Astrocyte of the cerebellum (primary cell): ENCODE data around the gene STXBP4.

Experiments used
- DNase-seq: peaks from one replicate; pipeline ENCODE4 v3.0.0-alpha.2; 2011; ENCODE audit warnings: low read depth
- H3K4me3 ChIP-seq: 2 replicates; pipeline ENCODE4 v1.5.1; 2011; ENCODE audit warnings: mild to moderate bottlenecking, low read depth, low read length, moderate library complexity
- in situ Hi-C: cut with HindIII; loops from 2 replicates; pipeline ENCODE4 v1.10.0; 2017; ENCODE audit warnings: low sequenced_read_pairs
- TF ChIP-seq, protein P1 (sequence below): IDR thresholded peaks from 2 replicates; pipeline ENCODE4 v1.5.1; 2012; ENCODE audit warnings: low read length, low read depth, moderate library complexity, mild to moderate bottlenecking; ENCODE audit errors: missing control alignments

Gene STXBP4

DNA sequence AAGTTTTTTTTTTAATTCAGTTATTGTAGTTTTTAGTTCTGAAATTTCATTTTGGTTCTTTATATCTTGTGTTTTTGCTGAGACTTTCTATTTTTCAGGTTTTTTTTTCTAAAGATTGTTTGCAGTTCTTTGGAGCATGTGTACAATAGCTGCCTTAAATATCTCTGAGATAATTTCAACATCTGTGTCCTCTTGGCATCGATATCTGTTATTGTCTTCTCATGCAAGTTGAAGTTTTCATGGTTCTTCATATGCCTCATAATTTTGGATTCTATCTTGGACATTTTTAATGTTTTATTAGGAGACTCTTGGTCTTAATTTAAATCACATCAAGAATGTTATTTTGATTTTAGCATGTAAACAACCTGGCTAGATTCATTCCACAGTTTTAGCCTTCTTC lies 22.9 kb upstream of the STXBP4 start:
- no peak for DNase-seq
- in situ Hi-C loops = no loop called here
- TF ChIP-seq, protein P1, sequence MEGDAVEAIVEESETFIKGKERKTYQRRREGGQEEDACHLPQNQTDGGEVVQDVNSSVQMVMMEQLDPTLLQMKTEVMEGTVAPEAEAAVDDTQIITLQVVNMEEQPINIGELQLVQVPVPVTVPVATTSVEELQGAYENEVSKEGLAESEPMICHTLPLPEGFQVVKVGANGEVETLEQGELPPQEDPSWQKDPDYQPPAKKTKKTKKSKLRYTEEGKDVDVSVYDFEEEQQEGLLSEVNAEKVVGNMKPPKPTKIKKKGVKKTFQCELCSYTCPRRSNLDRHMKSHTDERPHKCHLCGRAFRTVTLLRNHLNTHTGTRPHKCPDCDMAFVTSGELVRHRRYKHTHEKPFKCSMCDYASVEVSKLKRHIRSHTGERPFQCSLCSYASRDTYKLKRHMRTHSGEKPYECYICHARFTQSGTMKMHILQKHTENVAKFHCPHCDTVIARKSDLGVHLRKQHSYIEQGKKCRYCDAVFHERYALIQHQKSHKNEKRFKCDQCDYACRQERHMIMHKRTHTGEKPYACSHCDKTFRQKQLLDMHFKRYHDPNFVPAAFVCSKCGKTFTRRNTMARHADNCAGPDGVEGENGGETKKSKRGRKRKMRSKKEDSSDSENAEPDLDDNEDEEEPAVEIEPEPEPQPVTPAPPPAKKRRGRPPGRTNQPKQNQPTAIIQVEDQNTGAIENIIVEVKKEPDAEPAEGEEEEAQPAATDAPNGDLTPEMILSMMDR = no peak
- no peak overlapping the region for H3K4me3 ChIP-seq

DNA sequence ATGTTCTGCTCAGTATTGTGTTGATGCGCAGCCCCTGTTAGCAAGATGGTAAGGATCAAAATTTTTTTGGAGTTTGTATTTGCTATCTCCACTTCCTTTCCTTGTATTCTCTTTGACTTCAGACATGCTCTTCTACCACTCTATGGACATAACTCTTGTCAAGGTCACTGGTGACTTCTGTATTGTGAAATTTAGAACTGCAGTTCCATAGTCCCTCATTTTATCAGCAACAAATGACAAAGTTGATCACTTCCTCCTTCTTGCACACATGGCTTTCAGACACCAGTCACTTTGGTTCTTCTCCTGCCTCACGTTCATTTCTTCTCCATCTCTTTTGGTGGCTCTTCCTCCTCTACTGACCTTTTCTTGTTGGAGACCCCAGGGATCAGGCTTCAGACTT lies 21.2 kb upstream of the STXBP4 start:
- in situ Hi-C loops = no loop called here
- TF ChIP-seq, protein P1 = no peak
- DNase-seq = no peak
- H3K4me3 ChIP-seq = no peak overlapping the region

DNA sequence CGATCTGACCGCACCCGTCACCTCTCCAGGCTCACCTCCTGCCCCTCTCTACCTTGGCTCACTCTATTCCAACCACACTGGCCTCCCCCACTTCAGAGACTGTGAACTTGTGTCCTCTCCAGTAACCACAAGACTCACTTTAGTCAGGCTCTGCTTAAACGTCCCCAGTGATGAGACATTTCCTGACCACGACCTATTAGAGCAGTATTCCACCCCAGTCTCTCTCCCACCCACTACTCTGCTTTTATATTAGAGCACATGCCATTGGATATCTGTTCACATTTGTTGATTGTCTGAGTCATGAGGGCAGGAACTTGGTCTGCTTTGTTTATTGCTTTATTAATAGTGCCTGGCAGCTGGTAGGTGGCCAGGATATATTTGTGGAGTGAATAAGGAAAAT lies 20.2 kb upstream of the STXBP4 start:
- no peak overlapping the region for H3K4me3 ChIP-seq
- TF ChIP-seq, protein P1 = no peak
- peak; percentile 84 for DNase-seq
- in situ Hi-C loops = no loop called here

DNA sequence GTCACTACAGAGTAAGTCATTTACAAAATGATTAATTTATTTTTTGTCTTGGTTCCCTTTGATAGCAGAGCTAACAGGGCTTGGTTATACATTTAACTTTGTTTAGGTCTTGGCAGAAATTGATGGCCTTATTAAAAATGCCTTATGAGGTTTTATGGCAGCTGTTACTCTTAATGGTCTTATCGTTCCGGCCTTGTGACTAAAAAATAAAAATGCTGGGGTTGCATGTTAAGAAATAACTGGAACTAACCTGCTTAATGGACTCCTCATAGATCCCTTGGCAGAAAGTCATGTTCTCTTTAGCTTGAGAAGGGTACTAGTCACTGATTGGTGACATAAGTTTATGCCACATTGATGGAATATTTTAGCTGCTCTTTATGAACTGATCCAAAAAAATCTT lies 18.4 kb upstream of the STXBP4 start:
- DNase-seq = no peak
- in situ Hi-C loops = no loop called here
- TF ChIP-seq, protein P1 = no peak
- no peak overlapping the region for H3K4me3 ChIP-seq

DNA sequence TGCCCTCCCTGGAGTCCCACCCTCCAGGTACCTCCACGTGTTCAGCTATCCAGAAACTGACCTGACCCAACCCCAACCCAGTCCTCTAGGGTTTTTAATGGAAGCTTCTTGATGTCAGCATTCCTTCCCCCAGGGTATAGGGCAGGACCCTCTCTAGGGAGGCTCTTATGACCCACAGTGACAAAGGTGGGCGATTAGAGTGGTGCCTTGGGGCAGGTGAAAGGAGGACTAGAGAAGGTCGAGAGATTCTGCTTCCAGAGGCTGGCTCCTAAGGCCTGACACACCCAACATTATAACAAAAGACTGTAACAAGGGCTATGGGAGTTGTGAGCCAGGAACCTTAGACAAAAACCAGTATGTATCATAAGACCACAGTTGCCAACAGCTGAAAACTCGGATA lies 17.3 kb upstream of the STXBP4 start:
- DNase-seq = no peak
- H3K4me3 ChIP-seq = no peak overlapping the region
- TF ChIP-seq, protein P1 = no peak
- in situ Hi-C loops = no loop called here

DNA sequence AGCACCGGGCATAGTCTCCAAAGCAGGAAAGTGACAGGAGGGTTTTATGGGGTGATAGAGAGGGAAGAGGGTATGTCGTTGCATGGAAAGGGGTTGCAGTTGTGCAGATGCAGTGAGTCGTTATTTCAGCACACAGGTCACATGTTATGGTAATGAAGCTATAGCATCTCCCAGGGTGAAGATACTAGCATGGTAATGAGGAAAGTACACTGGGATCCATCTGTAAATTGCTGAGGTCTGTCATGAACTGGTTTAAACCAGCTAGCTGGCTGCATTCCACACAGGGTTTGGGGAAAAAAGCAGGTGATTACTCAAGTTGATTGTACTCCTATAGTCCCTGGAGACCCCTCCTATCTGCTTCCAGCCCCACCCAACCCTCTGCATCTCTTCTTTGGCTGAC lies 11.8 kb upstream of the STXBP4 start:
- TF ChIP-seq, protein P1 = no peak
- in situ Hi-C loops = no loop called here
- no peak for DNase-seq
- no peak overlapping the region for H3K4me3 ChIP-seq

DNA sequence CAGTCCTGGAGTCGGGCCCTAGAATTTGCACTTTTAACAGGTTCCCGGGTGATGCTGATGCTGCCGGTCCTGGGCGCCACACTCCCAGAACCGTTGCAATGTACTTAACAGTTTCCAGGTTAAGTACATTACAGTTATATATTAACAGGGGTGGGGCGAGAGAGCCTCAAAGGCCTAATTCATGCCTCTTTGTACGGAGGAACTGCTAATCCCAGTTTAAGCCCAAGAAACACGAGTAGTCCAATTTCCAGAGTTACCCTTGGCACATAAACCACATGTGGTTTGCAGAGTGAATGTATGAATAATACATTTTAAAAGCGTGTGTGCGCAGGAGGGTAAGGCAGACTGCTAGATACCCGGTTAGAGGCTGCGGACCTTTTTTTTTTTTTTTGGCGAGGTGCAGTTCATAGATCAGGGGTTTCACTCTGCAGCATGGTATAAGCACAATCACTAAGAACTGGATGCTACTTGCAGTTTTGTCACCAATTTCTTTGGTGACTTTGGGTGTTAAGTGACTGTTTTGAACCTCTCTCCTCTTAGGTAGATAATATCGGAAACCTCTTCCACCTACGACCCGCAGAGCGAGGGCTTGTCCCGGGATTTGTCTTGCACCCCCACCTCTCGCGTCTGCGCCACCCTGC lies 824 bp upstream of the STXBP4 start:
- DNase-seq = no peak
- in situ Hi-C loops = no loop called here

More for the DNA sequence above, 824 bp upstream of the STXBP4 start:
- TF ChIP-seq, protein P1 = peak; percentile 55
- peak overlapping the region; percentile 77 for H3K4me3 ChIP-seq
